ENCODE measurements around the gene ZNF629. TPM values are rescaled to one million over a fixed set of nuclear protein-coding genes. Genes with fewer than 3 reads are reported as not detected.
A peak's percentile ranks its signal among the peaks of the same experiment; 100 is the strongest.

The ZNF629 gene
- total RNA-seq, 2 experiments from 2014 or later: 1.6 to 1.7 TPM

DNA sequence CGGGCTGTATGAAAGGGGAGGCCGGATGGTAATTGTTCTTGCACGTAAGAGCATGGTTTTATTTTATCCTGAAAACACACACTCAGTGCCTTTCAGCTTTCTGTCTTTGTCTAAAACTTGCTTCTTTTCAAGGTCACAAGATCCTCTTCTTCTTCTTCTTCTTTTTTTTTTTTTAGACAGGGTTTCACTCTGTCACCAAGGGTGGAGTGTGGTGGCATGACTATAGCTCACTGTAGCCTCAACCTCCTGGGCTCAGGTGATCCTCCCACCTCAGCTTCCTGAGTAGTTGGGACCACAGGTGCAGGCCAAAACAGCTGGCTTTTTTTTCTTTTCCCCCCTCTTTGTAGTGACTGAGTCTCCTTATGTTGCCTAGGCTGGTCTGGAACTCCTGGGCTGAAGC, 15.9 kb upstream of the ZNF629 start:
- Histone ChIP-seq H3K4me3 (ENCODE audit: low read length) (no peak overlapping the region), H3K4me1 (ENCODE audit: insufficient read depth, low read length) (peaks cover 21% of the 10 kb centered on the region), H3K27me3 (ENCODE audit: control insufficient read depth in 1 of 2, insufficient read depth in 2 of 2, low read length in 2 of 2) (no peaks in the 10 kb centered on the region), H3K9me3 (ENCODE audit: control insufficient read depth in 1 of 2, insufficient read depth in 1 of 2, low read length in 2 of 2) (no peaks in the 10 kb centered on the region), H3K36me3 (ENCODE audit: insufficient read depth, low read length) (no peaks in the 10 kb centered on the region), H3K27ac (ENCODE audit: low read depth in 1 of 2, low read length in 2 of 2) (no peak overlapping the region)
- CTCF ChIA-PET: no interaction called here
- H3K4me1 Mint-ChIP-seq (ENCODE audit: low read depth): peaks cover 18% of the 10 kb centered on the region
- no peaks in the 10 kb centered on the region for H3K27me3 Mint-ChIP-seq
- POLR2A ChIA-PET: interaction anchor here (0.6 kb wide), 1 partner anchor 626 kb away, joined by 3 read pairs; no protein-coding TSS in a partner anchor
- peak overlapping the region; percentile 56 for H3K4me3 Mint-ChIP-seq
- H3K9me3 Mint-ChIP-seq: no peaks in the 10 kb centered on the region
- intact Hi-C loops (cut with DNase I, micrococcal nuclease): no loop called here
- H3K36me3 Mint-ChIP-seq (ENCODE audit: low read depth): no peaks in the 10 kb centered on the region
- TF ChIP-seq, protein P1, sequence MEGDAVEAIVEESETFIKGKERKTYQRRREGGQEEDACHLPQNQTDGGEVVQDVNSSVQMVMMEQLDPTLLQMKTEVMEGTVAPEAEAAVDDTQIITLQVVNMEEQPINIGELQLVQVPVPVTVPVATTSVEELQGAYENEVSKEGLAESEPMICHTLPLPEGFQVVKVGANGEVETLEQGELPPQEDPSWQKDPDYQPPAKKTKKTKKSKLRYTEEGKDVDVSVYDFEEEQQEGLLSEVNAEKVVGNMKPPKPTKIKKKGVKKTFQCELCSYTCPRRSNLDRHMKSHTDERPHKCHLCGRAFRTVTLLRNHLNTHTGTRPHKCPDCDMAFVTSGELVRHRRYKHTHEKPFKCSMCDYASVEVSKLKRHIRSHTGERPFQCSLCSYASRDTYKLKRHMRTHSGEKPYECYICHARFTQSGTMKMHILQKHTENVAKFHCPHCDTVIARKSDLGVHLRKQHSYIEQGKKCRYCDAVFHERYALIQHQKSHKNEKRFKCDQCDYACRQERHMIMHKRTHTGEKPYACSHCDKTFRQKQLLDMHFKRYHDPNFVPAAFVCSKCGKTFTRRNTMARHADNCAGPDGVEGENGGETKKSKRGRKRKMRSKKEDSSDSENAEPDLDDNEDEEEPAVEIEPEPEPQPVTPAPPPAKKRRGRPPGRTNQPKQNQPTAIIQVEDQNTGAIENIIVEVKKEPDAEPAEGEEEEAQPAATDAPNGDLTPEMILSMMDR (IDR thresholded peaks at IDR 0.05): no peak
- ATAC-seq (ENCODE audit: poor library complexity) (no peak), DNase-seq (no peak)
- H3K27ac Mint-ChIP-seq: no peak overlapping the region

DNA sequence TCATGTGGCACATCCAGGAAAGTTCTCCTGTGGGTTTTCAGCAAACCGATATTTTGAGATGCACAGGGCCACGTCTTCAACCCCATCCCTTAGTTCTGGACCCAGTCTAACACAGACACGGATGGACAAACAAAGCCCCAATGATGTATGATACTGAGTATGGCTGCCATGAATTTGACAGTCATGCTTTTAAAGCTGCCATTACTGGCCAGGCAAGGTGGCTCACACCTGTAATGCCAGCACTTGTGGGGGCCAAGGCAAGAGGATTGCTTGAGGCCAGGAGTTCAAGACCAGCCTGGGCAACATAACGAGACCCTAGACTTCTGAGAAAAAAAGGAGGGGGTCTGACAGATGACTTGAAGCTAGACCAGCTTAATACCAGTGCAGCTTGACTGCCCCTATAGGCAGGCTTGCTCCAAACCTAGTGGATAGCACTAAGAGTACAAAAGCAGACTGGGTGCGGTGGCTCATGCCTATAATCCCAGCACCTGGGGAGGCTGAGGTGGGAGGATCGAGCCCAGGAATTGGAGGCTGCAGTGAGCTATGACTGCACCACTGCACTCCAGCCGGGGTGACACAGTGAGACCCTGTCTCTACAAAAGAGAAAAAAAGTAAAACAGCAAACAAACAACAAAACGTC, 10.8 kb upstream of the ZNF629 start:
- Mint-ChIP-seq H3K4me1 (ENCODE audit: low read depth) (no peaks in the 10 kb centered on the region), H3K27ac (no peak overlapping the region), H3K9me3 (no peaks in the 10 kb centered on the region), H3K27me3 (no peaks in the 10 kb centered on the region), H3K36me3 (ENCODE audit: low read depth) (no peaks in the 10 kb centered on the region), H3K4me3 (no peak overlapping the region)
- Histone ChIP-seq H3K4me1 (ENCODE audit: insufficient read depth, low read length) (no peaks in the 10 kb centered on the region), H3K36me3 (ENCODE audit: insufficient read depth, low read length) (no peaks in the 10 kb centered on the region), H3K4me3 (ENCODE audit: low read length) (no peak overlapping the region), H3K9me3 (ENCODE audit: control insufficient read depth in 1 of 2, insufficient read depth in 1 of 2, low read length in 2 of 2) (no peaks in the 10 kb centered on the region), H3K27me3 (ENCODE audit: control insufficient read depth in 1 of 2, insufficient read depth in 2 of 2, low read length in 2 of 2) (no peaks in the 10 kb centered on the region), H3K27ac (ENCODE audit: low read depth in 1 of 2, low read length in 2 of 2) (no peak overlapping the region)
- no peak for DNase-seq
- intact Hi-C loops (cut with DNase I, micrococcal nuclease): no loop called here
- TF ChIP-seq, protein P1 (IDR thresholded peaks at IDR 0.05): no peak
- POLR2A ChIA-PET: interaction anchor here (2.0 kb wide), 1 partner anchor 8 kb away, joined by 7 read pairs; no protein-coding TSS in a partner anchor
- ATAC-seq (ENCODE audit: poor library complexity): no peak
- CTCF ChIA-PET: no interaction called here

DNA sequence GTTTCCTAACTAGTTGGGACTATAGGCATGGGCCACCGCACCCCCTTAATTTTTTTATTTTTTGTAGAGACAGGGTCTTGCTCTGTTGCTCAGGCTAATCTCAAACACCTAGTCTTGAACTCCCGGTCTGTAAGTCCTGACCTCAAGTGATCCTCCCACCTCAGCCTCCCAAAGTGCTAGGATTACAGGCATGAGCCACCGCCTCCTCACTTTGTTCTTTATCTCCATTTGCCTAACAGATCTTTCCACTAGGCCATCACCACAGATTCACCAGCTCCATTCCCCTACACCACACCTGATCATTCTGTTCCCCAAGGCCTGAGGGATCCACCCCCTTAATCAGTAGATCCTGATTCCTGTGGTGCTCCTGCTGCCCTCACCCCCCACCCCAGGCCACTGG, 7.6 kb upstream of the ZNF629 start:
- ATAC-seq (ENCODE audit: poor library complexity): no peak
- Mint-ChIP-seq H3K36me3 (ENCODE audit: low read depth) (no peaks in the 10 kb centered on the region), H3K4me1 (ENCODE audit: low read depth) (no peaks in the 10 kb centered on the region), H3K27me3 (no peaks in the 10 kb centered on the region), H3K4me3 (no peak overlapping the region), H3K9me3 (no peaks in the 10 kb centered on the region), H3K27ac (no peak overlapping the region)
- Histone ChIP-seq H3K27me3 (ENCODE audit: control insufficient read depth in 1 of 2, insufficient read depth in 2 of 2, low read length in 2 of 2) (no peaks in the 10 kb centered on the region), H3K9me3 (ENCODE audit: control insufficient read depth in 1 of 2, insufficient read depth in 1 of 2, low read length in 2 of 2) (no peaks in the 10 kb centered on the region), H3K27ac (ENCODE audit: low read depth in 1 of 2, low read length in 2 of 2) (no peak overlapping the region), H3K4me3 (ENCODE audit: low read length) (no peak overlapping the region), H3K4me1 (ENCODE audit: insufficient read depth, low read length) (no peaks in the 10 kb centered on the region), H3K36me3 (ENCODE audit: insufficient read depth, low read length) (no peaks in the 10 kb centered on the region)
- CTCF ChIA-PET: no interaction called here
- TF ChIP-seq, protein P1 (IDR thresholded peaks at IDR 0.05): no peak
- intact Hi-C loops (cut with DNase I, micrococcal nuclease): no loop called here
- DNase-seq: no peak
- POLR2A ChIA-PET: no interaction called here

Measured in CD4-positive, alpha-beta T cell (primary cell).